Stomach (tissue), 4 donors: Measurements from ENCODE around the gene CDK13.

Experiments
- CTCF ChIP-seq, 7 experiments: fragments of 450-650 bp in 4 of 7; fragments of 200-600 bp in 3 of 7; sonication (generic) in 3 of 7; IDR thresholded peaks; one replicate each; pipeline ENCODE4 v1.5.1; 2016 to 2019; ENCODE audit warnings: antibody characterized with exemption in 7 of 7, control low read depth in 2 of 7, mild to moderate bottlenecking in 1 of 7
- POLR2AphosphoS5 ChIP-seq, 3 donors: sonication (generic); formaldehyde crosslinking; IDR thresholded peaks; one replicate each; pipeline ENCODE4 v1.6.1; 2016; ENCODE audit warnings: antibody characterized with exemption in 3 of 3

GRCh38 chr7:39952374-39952773 is 2.3 kb downstream of the CDK13 start:
- TF ChIP-seq CTCF (IDR thresholded peaks at IDR 0.05) (no peak), POLR2AphosphoS5 (IDR thresholded peaks at IDR 0.05) (no peak)
